ENCODE measurements around the gene SLC25A44.
"Not testable (repeated sequence)": the region's sequence is repeated elsewhere in the genome, so short reads cannot be mapped to it uniquely, and the experiment has no call there.

The SLC25A44 gene

DNA sequence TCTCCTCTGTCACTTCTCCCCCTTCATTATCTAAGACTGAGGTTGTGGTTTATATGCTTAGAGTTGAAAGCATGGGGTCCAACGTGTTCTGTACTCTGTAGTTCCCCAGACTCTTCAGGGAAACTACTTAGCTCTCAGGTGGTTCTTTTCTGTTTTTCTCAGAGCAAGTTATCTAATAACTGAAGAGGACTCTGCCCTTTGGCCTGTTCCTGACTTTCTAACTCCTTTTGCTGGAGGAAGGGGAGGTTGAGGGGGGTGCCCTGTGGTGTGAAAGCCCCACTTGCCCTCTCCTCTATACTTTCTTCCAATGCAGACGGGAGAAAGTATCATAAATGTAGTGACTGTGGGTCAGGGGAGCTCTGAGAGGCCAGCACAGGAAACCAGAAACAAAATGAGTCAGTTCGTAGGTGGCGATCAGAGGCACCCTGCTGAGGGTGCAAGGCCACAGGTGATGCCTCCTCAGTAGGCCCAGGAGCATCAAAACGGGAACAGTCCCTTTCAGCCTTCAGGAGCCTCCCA, 5.0 kb downstream of the SLC25A44 start:
- DNase-seq (ENCODE audit: insufficient read length, low spot score): no peak
- no peak for FAIRE-seq

DNA sequence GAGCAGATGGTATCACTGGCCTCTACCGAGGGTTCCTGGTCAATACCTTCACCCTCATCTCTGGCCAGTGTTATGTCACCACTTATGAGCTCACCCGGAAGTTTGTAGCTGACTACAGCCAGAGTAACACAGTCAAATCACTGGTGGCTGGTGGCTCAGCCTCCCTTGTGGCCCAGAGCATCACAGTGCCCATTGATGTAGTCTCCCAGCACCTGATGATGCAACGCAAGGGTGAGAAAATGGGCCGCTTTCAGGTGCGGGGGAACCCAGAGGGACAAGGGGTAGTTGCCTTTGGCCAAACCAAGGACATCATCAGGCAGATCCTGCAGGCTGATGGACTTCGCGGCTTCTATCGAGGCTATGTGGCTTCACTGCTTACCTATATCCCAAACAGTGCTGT, 6.1 kb downstream of the SLC25A44 start:
- FAIRE-seq (no peak), DNase-seq (ENCODE audit: insufficient read length, low spot score) (no peak)

DNA sequence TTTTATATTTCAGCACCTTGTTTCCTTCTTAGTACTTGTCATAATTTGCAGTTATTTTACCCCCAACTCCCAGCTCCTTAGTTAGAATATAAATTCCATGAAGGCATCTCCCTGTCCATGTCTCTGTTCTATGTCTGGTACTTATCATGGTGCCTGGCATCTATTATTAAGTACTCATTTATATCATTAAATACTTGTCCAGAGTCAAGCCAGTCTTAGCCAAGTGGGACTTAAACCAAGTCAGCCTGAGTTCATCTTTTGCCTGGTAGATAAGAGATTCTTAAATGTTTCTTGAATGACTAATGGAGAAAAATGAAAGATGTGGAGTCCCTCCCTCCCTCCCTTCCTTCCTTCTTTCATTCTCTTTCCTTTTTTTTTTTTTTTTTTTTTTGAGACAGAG, 9.4 kb downstream of the SLC25A44 start:
- FAIRE-seq: no peak
- no peak for DNase-seq (ENCODE audit: insufficient read length, low spot score)

DNA sequence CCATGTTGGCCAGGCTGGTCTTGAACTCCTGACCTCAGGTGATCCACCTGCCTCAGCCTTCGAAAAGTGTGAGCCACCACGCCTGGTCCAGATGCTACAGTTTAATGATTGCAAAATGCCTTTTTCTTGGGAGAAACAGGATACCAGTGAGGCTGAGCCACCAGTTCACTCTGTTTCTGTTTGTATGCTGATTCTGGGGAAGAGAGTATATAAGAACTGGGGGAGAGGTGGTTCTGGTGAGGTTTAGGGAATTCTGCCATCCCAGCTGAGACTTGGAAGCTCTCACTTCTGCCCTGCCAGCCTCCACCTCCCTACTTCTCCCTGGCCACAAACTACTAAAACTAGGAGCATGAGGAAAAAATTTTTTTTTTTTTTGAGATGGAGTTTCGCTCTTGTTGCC, 10.8 kb downstream of the SLC25A44 start:
- DNase-seq (ENCODE audit: insufficient read length, low spot score) (no peak), FAIRE-seq (no peak)

DNA sequence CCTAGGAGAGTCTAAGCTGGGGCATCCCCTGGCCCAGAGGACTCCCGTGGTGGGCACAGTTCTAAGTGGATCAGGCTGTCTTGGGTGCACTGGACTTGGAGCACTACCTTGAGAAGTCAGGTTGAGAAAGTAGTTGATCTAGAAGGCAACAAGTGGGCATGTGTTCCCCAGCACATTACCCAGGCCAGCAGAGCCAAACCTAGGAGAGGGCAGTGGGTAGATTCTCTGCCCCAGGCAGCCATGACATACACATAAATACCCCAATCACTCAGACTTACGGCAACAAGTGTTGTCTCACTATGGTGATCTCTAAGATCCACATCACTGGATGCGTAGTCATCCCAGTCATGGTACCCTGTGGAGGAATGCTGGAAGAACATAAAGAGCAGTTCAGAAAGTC, 17.3 kb downstream of the SLC25A44 start:
- no peak for DNase-seq (ENCODE audit: insufficient read length, low spot score)
- FAIRE-seq: no peak

DNA sequence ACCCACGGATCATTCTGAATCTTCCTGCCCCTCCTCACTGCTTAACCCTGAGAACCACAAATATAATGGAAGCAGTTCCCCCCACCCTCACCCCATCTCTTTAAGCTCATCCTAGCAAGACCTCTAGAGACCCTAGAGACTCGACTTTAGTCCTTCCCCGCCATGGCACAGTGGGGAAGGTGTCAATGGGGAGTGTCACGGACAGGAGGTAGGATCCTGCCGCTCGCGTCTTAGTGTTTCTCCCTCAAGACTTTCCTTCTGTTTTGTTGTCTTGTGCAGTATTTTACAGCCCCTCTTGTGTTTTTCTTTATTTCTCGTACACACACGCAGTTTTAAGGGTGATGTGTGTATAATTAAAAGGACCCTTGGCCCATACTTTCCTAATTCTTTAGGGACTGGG, 18.2 kb downstream of the SLC25A44 start:
- FAIRE-seq (no peak), DNase-seq (ENCODE audit: insufficient read length, low spot score) (no peak)

DNA sequence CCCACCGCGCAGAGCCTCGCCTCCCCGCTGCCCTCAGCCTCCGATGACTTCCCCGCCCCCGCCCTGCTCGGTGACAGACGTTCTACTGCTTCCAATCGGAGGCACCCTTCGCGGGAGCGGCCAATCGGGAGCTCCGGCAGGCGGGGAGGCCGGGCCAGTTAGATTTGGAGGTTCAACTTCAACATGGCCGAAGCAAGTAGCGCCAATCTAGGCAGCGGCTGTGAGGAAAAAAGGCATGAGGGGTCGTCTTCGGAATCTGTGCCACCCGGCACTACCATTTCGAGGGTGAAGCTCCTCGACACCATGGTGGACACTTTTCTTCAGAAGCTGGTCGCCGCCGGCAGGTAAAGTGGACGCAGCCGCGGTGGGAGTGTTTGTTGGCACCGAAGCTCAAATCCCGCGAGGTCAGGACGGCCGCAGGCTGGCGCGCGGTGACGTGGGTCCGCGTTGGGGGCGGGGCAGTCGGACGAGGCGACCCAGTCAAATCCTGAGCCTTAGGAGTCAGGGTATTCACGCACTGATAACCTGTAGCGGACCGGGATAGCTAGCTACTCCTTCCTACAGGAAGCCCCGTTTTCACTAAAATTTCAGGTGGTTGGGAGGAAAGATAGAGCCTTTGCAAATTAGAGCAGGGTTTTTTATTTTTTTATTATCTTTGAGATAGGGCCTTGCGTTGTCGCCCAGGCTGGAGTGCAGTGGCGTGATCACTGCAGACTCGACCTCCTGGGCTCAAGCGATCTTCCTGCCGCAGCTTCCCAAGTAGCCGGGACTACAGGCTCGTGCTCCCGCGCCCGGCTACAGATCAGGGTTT, 19.1 kb downstream of the SLC25A44 start, which contains the start of gene PMF1:
PMF1 (plus strand) TSS at position 175 of the 811 bp plus-strand sequence; CDS start at position 184, 9 bp downstream.
- FAIRE-seq (no peak), DNase-seq (ENCODE audit: insufficient read length, low spot score) (peak; percentile 97)

DNA sequence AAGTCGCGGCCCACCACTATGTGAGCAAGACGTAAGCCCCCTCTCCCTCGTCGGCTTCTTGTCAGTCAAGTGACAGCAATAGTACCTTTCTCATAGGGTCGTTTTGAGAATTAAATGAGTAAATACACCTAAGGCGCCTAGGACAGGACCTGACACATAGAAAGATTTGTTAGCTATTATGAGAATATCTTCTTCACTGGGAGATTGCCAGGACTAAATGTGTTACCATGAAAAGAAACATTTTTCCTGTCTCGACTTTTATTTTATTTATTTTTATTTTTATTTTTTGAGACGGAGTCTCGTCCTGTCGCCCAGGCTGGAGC, 19.7 kb downstream of the SLC25A44 start:
- DNase-seq (ENCODE audit: insufficient read length, low spot score): no peak
- no peak for FAIRE-seq

DNA sequence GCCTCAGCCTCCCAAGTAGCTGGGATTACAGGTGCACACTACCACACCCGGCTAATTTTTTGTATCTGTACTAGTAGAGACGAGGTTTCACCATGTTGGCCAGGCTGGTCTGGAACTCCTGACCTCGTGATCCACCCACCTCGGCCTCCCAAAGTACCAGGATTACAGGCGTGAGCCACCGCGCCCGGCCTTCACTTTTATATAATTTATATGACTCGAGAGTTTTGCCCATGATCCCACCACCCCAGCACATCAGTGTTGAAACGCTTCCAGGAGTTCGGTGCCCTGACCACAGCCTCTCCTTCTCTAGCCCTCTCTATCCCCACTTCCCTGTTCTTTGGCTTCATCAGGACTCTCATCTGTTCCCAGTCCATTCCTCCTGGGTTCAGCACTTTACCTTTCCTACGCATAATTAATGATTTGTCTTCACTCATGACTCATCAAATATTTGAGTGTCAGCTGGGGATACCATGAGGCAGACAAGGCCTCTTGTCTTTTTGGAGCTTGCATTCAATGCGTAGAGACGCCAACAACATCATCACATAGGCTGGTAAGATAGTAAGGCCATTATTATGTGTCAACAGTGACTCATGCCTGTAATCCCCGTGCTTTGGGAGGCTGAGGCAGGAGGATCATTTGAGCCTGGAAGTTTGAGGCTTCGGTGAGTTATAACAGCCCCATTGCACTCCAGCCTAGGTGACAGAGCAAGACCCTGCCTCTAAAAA, 20.3 kb downstream of the SLC25A44 start:
- FAIRE-seq (no peak), DNase-seq (ENCODE audit: insufficient read length, low spot score) (no peak)

DNA sequence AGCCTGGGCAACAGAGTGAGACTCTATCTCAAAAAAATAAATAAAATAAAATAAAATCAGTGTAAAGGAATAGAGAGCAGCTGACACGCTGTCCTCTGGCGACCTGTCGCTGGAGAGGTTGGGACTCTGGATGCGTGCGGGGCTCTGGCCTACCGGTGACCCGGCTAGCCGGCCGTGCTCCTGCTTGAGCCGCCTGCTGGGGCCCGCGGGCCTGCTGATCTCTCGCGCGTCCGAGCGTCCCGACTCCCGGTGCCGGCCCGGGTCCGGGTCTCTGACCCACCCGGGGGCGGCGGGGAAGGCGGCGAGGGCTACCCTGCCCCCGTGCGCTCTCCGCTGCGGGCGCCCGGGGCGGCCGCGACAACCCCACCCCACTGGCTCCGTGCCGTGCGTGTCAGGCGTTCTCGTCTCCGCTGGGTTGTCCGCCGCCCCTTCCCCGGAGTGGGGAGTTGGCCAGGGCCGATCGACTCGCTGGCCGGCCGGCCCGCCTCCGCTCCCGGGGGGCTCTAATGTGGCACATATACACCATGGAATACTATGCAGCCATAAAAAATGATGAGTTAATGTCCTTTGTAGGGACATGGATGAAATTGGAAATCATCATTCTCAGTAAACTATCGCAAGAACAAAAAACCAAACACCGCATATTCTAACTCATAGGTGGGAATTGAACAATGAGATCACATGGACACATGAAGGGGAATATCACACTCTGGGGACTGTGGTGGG, 22.6 kb downstream of the SLC25A44 start:
- FAIRE-seq: peak; percentile 100

DNA sequence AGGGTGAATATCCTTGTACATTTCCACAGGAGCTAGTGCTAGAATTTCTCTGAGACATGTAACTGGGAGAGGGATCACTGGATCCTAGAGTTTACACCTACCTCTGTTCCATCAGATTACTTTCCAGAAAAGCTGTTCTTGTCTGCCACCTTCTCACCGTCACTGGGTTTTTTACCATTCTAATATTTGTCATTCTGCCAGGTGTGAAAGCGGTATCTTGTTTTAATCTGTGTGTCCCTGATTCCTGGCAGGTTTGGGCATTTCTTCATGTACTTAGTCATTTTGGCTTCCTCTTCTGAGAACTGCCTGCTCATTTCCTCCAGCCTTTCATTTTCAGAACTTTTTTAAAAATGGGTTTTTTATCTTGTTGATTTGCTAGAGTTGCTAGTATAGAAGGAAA, 24.0 kb downstream of the SLC25A44 start:
- FAIRE-seq: no peak
- DNase-seq (ENCODE audit: insufficient read length, low spot score): no peak

More for the DNA sequence above, 22.6 kb downstream of the SLC25A44 start:
- not testable (repeated sequence) for DNase-seq (ENCODE audit: insufficient read length, low spot score)

DNA sequence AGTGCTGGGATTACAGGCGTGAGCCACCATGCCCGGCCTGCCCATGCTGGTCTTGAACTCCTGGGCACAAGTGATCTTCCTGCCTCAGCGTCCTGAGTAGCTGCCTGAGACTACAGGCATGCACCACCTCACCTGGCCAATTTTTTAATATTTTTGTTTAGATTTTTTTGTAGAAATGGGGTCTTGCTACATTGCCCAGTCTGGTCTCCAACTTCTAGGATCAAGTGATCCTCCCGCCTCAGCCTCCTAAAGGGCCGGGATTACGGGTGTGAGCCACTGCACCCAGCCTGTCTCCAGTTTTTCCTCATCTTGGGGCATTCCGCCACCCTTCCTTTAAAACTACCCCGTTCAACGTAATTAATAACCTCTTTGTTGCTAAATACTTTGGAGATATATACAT, 26.3 kb downstream of the SLC25A44 start:
- FAIRE-seq (no peak), DNase-seq (ENCODE audit: insufficient read length, low spot score) (no peak)

DNA sequence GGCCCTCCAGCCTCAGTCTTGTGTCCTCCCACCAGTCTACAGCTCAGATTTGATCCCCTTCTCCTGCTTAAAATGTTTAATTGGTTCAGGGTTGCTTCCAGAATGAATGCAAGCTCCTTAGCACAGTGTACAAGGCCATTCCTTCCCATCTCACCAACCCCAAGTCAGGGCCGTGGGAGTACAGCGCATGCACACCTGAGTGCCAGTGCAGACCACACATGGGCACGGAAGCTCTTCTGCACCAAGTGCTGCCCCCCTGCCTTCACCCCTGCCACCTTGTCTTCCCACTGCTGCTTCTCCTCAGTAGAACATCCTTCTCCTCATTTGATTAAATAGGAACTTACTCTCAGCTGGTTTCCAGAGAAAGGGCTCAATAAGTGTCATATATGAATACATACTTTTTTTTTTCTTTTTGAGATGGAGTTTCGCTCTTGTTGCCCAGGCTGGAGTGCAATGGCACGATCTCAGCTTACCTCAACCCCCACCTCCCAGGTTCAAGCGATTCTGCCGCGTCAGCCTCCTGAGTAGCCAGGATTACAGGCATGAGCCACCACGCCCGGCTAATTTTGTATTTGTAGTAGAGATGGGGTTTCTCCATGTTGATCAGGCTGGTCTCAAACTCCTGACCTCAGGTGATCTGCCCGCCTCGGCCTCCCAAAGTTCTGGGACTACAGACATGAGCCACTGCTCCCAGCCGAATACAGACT, 28.2 kb downstream of the SLC25A44 start:
- DNase-seq (ENCODE audit: insufficient read length, low spot score) (no peak), FAIRE-seq (no peak)

DNA sequence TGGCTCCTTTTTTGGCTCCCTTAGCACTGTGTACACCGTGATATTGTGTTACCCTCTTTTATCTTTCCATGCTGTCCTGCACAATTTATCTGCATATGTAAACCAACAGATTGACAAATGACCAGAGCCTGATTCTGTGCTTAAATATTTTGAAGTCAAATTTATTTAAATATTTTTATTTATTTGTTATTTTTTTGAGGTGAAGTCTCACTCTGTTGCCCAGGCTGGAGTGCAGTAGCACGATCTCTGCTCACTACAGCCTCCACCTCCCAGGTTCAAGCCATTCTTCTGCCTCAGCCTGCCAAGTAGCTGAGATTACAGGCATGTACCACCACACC, 31.7 kb downstream of the SLC25A44 start:
- FAIRE-seq (no peak), DNase-seq (ENCODE audit: insufficient read length, low spot score) (no peak)

DNA sequence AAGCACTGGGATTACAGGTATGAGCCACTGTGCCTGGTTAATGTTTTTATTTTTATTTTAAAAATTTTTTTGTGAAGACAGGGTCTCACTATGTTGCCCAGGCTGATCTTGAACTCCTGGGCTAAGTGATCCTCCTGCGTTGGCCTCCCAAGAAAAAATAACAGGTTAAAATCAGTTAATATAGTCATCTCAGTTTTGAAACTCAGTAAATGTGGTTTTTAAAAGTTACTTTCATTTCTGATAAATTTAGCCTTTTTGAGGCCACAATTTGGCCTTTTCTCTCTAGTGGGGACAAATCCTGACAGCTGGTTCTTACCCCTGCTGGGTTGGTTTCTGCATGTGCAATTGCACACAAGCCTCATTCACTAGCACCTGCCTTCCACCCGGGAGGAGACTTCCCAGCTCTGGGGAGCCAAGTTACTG, 32.2 kb downstream of the SLC25A44 start:
- DNase-seq (ENCODE audit: insufficient read length, low spot score): no peak
- FAIRE-seq: no peak

DNA sequence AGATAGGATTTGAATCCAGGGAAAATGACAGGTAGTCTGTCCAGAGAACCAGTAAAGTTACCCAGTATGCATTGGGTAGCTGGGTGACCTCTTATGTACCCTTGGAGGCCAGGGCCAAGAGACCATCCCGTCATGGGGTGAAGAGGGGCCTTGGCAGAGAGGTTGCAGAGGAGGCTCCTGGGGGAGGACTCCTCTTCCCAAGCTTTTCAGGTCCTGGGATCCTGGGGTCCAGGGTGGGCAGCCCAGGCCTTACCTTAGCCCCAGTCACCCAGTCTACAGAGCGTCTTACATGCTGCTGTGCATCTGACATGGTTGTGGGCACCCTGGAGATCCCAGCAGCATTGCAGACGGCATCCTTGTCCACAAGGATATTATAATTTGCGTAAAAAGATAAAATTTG, 32.9 kb downstream of the SLC25A44 start:
- DNase-seq (ENCODE audit: insufficient read length, low spot score): no peak

DNA sequence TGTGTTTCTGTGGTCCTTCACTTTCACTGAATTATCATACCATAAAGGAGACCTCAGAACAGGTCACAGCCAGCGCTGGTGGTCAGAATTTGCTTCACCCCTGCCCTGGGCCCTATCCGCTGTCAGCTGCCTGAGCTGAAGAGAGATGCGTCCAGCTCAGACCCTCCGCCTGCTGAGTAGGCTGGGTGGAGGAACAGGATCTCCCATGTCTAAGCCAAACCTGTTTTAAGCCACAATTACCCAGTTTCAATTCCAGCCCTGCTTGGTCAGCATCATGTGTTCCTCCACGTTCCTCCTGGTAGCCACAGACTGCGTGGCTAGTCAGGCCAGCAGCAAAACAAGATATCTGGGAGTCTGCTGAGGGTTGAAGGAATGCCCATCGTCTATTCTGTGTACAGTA, 34.6 kb downstream of the SLC25A44 start:
- no peak for FAIRE-seq
- no peak for DNase-seq (ENCODE audit: insufficient read length, low spot score)

More for the DNA sequence above, 32.9 kb downstream of the SLC25A44 start:
- no peak for FAIRE-seq

DNA sequence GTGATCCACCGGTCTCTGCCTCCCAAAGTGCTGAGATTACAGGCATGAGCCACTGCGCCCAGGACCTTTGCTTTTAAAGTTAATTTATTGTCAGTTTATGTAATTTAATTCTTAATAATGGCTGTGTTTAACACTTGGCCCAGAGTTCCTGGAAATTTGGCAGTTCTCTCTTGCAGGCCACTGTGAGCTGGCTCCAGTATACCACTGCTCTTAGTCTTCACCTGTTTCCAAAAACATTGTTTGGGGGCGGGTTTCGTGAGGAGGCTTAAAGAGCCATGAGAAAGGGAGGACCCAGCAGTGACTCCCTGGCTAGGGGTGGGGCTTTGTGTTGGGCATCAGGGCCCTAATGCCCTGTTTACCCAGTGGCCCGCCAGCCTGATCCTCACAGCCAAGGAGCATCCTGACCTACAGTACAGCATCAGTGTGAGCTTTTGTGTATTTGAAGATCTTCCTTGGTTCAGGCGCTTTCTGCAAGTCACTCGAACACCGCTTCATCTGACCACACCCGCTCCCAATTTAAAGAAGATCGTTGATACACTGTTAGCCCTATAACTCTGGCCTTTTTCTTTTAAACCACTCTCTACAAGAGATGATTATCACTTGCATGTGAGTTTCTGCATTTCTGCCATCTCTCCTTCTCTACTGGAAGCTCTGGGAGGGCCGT, 36.0 kb downstream of the SLC25A44 start:
- no peak for DNase-seq (ENCODE audit: insufficient read length, low spot score)
- FAIRE-seq: no peak

DNA sequence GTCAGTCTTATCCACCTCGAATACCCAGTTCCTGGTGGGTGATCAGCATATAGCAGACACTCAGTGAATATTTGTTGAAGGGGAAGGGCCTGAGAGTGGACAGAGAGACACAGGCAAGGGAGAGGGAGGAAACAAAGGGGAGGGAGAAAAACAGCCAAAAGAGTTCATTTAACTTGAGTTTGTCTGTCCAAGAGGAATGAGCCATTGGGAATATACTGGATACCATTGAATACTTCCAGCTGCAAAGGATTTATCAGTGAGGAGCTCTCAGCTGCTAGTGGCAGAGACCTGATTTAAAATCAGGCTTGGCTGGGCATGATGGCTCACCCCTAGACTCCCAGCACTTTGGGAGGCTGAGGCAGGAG, 36.6 kb downstream of the SLC25A44 start:
- FAIRE-seq: no peak

DNA sequence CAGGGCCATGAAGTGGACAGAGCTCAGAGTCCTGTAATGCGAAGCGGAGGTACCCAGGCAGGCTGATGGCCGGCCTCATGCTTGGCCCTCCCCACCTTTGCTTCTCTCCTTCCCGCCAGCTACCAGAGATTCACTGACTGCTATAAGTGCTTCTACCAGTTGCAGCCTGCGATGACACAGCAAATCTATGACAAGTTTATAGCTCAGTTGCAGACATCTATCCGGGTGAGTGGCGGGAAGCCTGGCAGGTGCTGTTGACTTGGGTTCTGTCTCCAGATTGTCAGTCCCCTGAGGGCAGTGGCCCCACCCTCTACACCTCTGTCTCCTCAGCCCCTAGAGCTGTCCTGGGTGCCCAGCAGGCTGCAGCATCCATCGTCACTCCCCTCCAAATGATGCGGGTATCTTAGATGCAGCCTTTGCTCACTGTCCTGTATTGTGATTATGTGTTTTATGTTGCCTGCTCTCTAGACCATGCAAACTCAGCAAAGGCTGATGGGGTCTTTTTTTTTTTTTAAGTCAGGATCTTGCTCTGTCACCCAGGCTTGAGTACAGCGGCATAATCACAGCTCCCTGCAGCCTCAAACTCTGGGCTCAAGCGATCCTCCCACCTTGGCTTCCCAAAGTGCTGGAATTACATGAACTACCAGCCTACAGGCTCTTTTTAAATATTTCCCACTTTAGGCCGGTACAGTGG, 38.4 kb downstream of the SLC25A44 start:
- DNase-seq (ENCODE audit: insufficient read length, low spot score) (no peak), FAIRE-seq (no peak)

More for the DNA sequence above, 36.6 kb downstream of the SLC25A44 start:
- no peak for DNase-seq (ENCODE audit: insufficient read length, low spot score)
